Memory B cell (primary cell): ENCODE data around the gene TMEM35B.
"Not testable (repeated sequence)": the region's sequence is repeated elsewhere in the genome, so short reads cannot be mapped to it uniquely, and the experiment has no call there.

Experiments used
- ATAC-seq: fragments of 150-1000 bp; cut with Tn5 transposase; 2 replicates; pipeline ENCODE4 v1.10.0; 2021; ENCODE audit warnings: low read depth, mild to moderate bottlenecking, moderate library complexity
- DNase-seq, 2 donors: peaks; one replicate each; pipeline ENCODE4 v3.0.0; 2022; ENCODE audit warnings: low spot score in 2 of 2
- H3K27ac Mint-ChIP-seq: one replicate; pipeline ENCODE4 v1.8.0; 2022; ENCODE audit warnings: mild to moderate bottlenecking, moderate library complexity, mixed read lengths
- H3K27me3 Mint-ChIP-seq: one replicate; pipeline ENCODE4 v1.8.0; 2022; ENCODE audit warnings: mixed read lengths
- H3K36me3 Mint-ChIP-seq: one replicate; pipeline ENCODE4 v1.8.0; 2022; ENCODE audit warnings: mild to moderate bottlenecking, mixed read lengths
- H3K4me1 Mint-ChIP-seq: one replicate; pipeline ENCODE4 v1.8.0; 2022; ENCODE audit warnings: mixed read lengths
- H3K4me3 Mint-ChIP-seq: one replicate; pipeline ENCODE4 v1.8.0; 2022; ENCODE audit warnings: mild to moderate bottlenecking, moderate library complexity, mixed read lengths
- H3K9me3 Mint-ChIP-seq: one replicate; pipeline ENCODE4 v1.8.0; 2022; ENCODE audit warnings: mixed read lengths

Gene TMEM35B

DNA sequence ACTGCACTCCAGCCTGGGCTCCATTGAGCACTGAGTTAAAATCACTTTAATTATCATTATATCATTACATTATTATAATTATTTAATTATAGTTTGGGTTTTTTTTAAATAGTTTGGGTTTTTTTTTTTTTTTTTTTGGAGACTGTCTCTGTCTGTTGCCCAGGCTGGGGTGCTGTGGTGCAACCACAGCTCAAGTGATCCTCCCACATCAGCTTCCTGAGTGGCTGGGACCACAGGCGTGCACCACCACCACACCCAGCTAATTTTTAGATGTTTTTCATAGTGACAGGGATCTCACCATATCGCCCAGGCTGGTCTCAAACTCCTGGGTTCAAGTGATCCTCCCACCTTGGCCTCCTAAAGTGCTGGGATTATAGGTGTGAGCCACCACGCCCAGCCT is 16.9 kb downstream of the TMEM35B start:
- not testable (repeated sequence) for H3K27me3 Mint-ChIP-seq, H3K4me1 Mint-ChIP-seq, ATAC-seq, H3K4me3 Mint-ChIP-seq, H3K27ac Mint-ChIP-seq, DNase-seq, H3K36me3 Mint-ChIP-seq, H3K9me3 Mint-ChIP-seq

DNA sequence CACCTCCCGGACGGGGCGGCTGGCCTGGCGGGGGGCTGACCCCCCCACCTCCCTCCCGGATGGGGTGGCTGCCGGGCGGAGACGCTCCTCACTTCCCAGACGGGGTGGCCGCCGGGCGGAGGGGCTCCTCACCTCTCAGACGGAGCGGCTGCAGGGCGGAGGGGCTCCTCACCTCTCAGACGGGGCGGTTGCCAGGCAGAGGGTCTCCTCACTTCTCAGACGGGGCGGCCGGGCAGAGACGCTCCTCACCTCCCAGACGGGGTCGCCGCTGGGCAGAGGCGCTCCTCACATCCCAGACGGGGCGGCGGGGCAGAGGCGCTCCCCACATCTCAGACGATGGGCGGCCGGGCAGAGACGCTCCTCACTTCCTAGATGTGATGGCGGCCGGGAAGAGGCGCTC is 17.5 kb downstream of the TMEM35B start:
- not testable (repeated sequence) for ATAC-seq, H3K4me3 Mint-ChIP-seq, H3K27ac Mint-ChIP-seq, H3K27me3 Mint-ChIP-seq, DNase-seq, H3K36me3 Mint-ChIP-seq, H3K4me1 Mint-ChIP-seq, H3K9me3 Mint-ChIP-seq

DNA sequence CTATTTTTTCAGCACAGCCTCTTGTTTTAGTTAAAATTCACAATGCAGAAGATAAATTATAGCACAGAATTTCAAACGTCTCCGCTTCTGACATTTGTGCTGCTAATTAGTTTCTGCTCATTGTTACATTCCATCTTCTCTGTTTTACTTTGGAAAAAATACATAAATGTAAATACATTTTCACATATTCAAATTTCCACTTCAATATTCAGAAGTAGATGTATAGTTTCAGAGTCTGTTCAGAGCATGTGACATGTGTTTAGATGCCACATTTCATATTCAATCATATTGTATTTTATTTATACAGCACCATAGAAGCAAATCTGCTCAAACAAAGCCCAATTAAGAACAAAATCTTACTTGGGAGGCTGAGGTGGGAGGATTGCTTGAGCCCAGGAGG is 19.6 kb downstream of the TMEM35B start:
- Mint-ChIP-seq H3K36me3 (no peaks in the 10 kb centered on the region), H3K9me3 (no peaks in the 10 kb centered on the region), H3K27ac (no peak overlapping the region), H3K27me3 (no peaks in the 10 kb centered on the region), H3K4me3 (no peak overlapping the region), H3K4me1 (no peaks in the 10 kb centered on the region)
- DNase-seq (no peak), ATAC-seq (no peak)

DNA sequence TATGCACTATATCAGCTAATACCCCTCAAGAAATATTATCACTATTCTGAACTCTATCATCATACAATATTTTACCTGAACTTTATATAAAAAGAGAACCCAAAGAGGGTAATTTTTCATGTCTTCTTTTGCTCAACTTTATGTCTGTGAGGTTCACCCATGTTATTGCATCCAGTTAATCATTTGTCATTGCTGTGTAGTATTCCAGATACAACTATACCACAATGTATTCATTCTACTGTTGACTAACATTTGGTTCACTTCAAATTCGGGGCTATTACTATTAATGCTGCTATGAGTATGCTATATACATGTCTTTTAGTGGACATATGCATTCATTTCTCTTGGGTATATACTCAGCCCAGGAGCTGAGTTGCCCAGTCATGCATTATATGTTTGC is 34.7 kb downstream of the TMEM35B start:
- ATAC-seq (no peak), DNase-seq (no peak)
- Mint-ChIP-seq H3K4me1 (no peaks in the 10 kb centered on the region), H3K27me3 (peaks cover 14% of the 10 kb centered on the region), H3K9me3 (peaks cover 6% of the 10 kb centered on the region), H3K27ac (no peak overlapping the region), H3K36me3 (peaks cover 7% of the 10 kb centered on the region), H3K4me3 (no peak overlapping the region)

DNA sequence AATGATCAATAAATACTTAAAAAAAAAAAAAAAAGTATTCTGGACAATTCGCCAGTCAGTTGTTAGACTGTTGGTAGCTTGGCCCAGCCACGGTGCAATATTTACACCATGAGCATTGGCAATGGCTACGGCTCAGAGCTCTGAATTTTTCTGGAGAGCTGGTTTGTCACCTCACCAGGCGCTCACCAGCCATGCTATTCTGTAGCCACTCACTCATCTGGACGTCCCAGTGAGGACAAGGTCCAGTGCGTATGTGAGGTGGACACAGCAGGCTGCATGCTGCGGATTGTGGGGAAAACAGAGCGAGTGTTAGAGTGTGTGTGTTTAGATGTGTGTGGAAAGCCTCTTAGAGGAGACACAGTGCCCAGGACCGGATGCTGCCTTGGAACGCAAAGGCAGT is 36.4 kb downstream of the TMEM35B start:
- not testable (repeated sequence) for H3K9me3 Mint-ChIP-seq, H3K36me3 Mint-ChIP-seq, ATAC-seq, H3K4me3 Mint-ChIP-seq, H3K27ac Mint-ChIP-seq, H3K4me1 Mint-ChIP-seq, DNase-seq
- peaks cover 17% of the 10 kb centered on the region for H3K27me3 Mint-ChIP-seq

GRCh38 chr1:34947641-34948314 is 37.4 kb downstream of the TMEM35B start:
- H3K9me3 Mint-ChIP-seq, H3K4me3 Mint-ChIP-seq, ATAC-seq: not testable (repeated sequence)

GRCh38 chr1:34946211-34946610 is 38.9 kb downstream of the TMEM35B start:
- Mint-ChIP-seq H3K9me3 (peaks cover 6% of the 10 kb centered on the region), H3K27ac (no peak overlapping the region), H3K36me3 (peaks cover 4% of the 10 kb centered on the region), H3K4me3 (no peak overlapping the region), H3K4me1 (no peaks in the 10 kb centered on the region), H3K27me3 (peaks cover 15% of the 10 kb centered on the region)
- DNase-seq (no peak), ATAC-seq (no peak)

More at GRCh38 chr1:34947641-34948314, 37.4 kb downstream of the TMEM35B start:
- not testable (repeated sequence) for H3K36me3 Mint-ChIP-seq, H3K27ac Mint-ChIP-seq, DNase-seq, H3K4me1 Mint-ChIP-seq
- peaks cover 17% of the 10 kb centered on the region for H3K27me3 Mint-ChIP-seq

- not testable (repeated sequence) for DNase-seq
- peaks cover 11% of the 10 kb centered on the region for H3K27me3 Mint-ChIP-seq
These were observed 43.3 kb downstream of the TMEM35B start for GRCh38 chr1:34941798-34942197.

More at GRCh38 chr1:34941798-34942197, 43.3 kb downstream of the TMEM35B start:
- not testable (repeated sequence) for H3K4me1 Mint-ChIP-seq, H3K36me3 Mint-ChIP-seq, ATAC-seq, H3K27ac Mint-ChIP-seq, H3K4me3 Mint-ChIP-seq, H3K9me3 Mint-ChIP-seq
